ENCODE data around the gene SEMA6B.
"Not testable (repeated sequence)": the region's sequence is repeated elsewhere in the genome, so short reads cannot be mapped to it uniquely, and the experiment has no call there.

Gene SEMA6B

DNA sequence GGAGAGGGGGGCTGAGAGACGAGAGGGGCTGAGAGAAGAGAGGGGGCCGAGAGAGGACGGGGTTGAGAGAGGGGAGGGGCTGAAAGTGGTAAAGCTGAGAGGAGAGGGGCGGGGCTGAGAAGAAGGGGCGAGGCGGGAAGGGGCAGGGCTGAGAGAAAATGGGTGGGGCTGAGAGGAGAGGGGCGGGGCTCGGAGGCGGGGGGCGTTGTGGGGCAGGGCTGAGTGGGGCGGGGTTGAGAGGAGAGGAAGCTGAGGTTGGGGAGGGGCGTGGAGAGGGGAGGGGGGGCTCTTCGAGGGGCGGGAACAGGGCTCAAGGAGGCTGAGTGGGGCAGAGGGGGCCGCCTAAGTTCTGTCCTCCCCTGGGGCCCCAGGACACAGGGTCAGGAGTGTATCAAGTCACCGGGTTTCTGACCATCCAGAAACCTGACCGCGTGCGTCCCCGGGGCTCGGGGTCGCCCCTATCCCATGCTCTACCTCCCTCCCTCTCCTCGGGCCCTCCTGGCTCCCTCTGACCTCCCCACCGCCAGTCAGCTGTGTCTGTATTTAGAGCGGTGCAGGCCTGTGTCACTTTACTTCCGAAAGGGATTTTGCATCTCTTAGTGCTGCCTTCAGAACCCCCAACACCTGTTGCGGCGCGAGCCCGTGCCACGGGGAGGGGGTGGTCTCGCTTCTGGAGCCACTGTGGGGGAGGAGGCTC lies 38.6 kb upstream of the SEMA6B start:
- H3K27ac ChIP-seq (ENCODE audit: poor library complexity, severe bottlenecking): no peak overlapping the region
- ATAC-seq (ENCODE audit: low read depth) (peak; percentile 53), DNase-seq (ENCODE audit: low spot score) (no peak)
- TF ChIP-seq, protein P1, sequence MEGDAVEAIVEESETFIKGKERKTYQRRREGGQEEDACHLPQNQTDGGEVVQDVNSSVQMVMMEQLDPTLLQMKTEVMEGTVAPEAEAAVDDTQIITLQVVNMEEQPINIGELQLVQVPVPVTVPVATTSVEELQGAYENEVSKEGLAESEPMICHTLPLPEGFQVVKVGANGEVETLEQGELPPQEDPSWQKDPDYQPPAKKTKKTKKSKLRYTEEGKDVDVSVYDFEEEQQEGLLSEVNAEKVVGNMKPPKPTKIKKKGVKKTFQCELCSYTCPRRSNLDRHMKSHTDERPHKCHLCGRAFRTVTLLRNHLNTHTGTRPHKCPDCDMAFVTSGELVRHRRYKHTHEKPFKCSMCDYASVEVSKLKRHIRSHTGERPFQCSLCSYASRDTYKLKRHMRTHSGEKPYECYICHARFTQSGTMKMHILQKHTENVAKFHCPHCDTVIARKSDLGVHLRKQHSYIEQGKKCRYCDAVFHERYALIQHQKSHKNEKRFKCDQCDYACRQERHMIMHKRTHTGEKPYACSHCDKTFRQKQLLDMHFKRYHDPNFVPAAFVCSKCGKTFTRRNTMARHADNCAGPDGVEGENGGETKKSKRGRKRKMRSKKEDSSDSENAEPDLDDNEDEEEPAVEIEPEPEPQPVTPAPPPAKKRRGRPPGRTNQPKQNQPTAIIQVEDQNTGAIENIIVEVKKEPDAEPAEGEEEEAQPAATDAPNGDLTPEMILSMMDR (IDR thresholded peaks at IDR 0.05; ENCODE audit: poor library complexity, severe bottlenecking): no peak
- H3K4me3 ChIP-seq (ENCODE audit: severe bottlenecking): peak overlapping the region; percentile 7
- H3K36me3 ChIP-seq (ENCODE audit: low read depth): no peaks in the 10 kb centered on the region
- no peaks in the 10 kb centered on the region for H3K4me1 ChIP-seq (ENCODE audit: insufficient read depth, poor library complexity, severe bottlenecking)
- no peaks in the 10 kb centered on the region for H3K9me3 ChIP-seq (ENCODE audit: severe bottlenecking)
- no peaks in the 10 kb centered on the region for H3K27me3 ChIP-seq (ENCODE audit: insufficient read depth, poor library complexity, severe bottlenecking)

DNA sequence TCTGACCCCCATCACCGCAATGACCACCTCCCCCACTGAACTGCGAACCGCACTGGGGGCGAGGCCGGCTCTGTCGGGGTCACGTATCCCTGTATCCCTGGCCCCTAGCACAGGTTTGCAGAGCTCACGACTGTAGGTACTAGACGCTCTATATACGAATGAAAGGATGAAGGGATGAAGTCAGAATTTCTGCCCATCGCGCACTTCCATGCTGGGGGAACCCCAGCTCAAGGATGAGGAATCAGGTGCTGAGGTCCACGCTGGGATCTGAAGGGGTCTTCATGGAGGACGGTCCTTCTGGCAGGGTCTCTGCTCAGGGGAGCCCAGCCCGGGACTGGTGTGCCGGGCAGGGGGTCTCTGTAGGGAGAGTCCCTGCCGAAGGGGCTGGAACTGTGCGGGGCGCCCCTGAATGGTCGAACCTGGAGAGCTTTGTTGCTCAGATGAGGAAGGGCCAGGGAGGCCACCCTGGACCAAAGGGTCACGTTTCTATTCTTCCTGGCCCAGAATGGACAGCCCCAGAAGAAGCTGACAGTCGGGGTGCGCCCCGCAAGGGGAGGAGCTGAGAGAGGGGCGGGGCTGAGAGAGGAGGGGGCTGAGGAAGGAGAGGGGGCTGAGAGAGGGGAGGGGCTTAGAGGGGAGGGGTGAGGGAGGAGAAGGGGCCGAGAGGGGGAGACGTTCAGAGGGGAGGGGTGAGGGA lies 37.9 kb upstream of the SEMA6B start:
- DNase-seq (ENCODE audit: low spot score) (no peak), ATAC-seq (ENCODE audit: low read depth) (0 out of 3 replicates have a peak, but pooled peaks have one; percentile 24)
- no peak overlapping the region for H3K27ac ChIP-seq (ENCODE audit: poor library complexity, severe bottlenecking)
- no peaks in the 10 kb centered on the region for H3K4me1 ChIP-seq (ENCODE audit: insufficient read depth, poor library complexity, severe bottlenecking)
- TF ChIP-seq, protein P1 (IDR thresholded peaks at IDR 0.05; ENCODE audit: poor library complexity, severe bottlenecking): no peak
- H3K4me3 ChIP-seq (ENCODE audit: severe bottlenecking): peak overlapping the region; percentile 14
- H3K27me3 ChIP-seq (ENCODE audit: insufficient read depth, poor library complexity, severe bottlenecking): no peaks in the 10 kb centered on the region
- no peaks in the 10 kb centered on the region for H3K36me3 ChIP-seq (ENCODE audit: low read depth)
- H3K9me3 ChIP-seq (ENCODE audit: severe bottlenecking): no peaks in the 10 kb centered on the region

DNA sequence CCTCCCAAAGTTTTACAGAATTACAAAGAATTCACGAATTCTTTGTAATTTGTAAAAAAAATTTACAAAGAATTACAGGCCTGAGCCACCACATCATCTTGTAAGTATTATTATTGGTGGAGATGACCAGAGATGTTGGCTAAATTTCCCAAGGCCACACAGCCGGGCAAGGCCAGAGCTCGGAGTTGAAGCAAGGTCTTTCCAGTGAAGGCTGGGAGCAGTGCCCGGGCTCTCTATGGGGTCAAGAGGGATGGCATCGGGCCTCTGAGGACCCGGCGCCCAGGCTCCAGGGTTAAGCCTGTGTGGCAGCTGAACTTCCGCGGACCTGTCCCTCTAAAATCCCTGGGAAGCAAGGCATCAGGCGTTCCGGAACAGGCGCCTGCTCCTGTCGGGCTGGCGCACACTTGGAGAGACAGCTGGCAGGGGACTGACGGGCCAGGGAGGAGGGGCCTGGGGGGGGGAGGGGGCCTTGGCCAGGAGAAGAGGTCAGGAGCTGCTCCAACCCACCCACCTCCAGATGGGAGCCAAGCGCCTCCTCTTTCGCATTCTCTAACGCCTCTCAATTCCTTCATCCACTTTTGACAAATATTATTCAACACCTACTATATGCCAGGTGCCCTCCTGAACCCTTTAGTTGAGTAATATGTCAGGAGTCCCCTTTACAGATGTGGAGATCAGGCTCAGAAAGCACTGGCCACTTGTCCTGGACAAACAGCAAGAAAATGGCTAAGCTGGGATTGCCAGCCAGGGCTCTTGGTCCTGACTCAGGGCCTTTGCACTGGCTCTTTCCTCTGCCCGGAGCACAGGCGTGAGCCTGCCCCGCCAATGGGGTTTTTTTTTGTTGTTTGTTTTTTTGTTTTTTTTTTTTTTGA lies 36.8 kb upstream of the SEMA6B start:
- Histone ChIP-seq H3K36me3 (ENCODE audit: low read depth) (no peaks in the 10 kb centered on the region), H3K9me3 (ENCODE audit: severe bottlenecking) (no peaks in the 10 kb centered on the region), H3K4me1 (ENCODE audit: insufficient read depth, poor library complexity, severe bottlenecking) (no peaks in the 10 kb centered on the region), H3K27me3 (ENCODE audit: insufficient read depth, poor library complexity, severe bottlenecking) (no peaks in the 10 kb centered on the region), H3K4me3 (ENCODE audit: severe bottlenecking) (no peak overlapping the region), H3K27ac (ENCODE audit: poor library complexity, severe bottlenecking) (no peak overlapping the region)
- no peak for DNase-seq (ENCODE audit: low spot score)
- no peak for ATAC-seq (ENCODE audit: low read depth)
- TF ChIP-seq, protein P1 (IDR thresholded peaks at IDR 0.05; ENCODE audit: poor library complexity, severe bottlenecking): no peak

DNA sequence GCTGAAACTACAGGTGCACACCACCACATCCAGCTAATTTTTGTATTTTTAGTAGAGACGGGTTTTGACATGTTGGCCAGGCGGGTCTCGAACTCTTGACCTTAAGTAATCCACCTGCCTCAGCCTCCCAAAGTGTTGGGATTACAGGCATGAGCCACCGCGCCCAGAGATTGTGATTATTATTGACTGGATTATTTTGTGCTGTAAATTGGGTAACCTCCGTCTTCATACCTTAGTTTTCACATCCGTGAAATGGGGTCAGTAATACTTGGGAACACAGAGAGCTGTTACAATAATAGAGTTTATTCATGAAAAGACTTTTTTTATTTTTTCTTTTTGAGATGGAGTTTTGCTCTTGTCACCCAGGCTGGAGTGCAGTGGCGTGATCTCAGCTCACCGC lies 35.7 kb upstream of the SEMA6B start:
- not testable (repeated sequence) for H3K9me3 ChIP-seq (ENCODE audit: severe bottlenecking); H3K4me1 ChIP-seq (ENCODE audit: insufficient read depth, poor library complexity, severe bottlenecking); ATAC-seq (ENCODE audit: low read depth); H3K27me3 ChIP-seq (ENCODE audit: insufficient read depth, poor library complexity, severe bottlenecking); H3K36me3 ChIP-seq (ENCODE audit: low read depth); H3K27ac ChIP-seq (ENCODE audit: poor library complexity, severe bottlenecking); H3K4me3 ChIP-seq (ENCODE audit: severe bottlenecking); DNase-seq (ENCODE audit: low spot score)

DNA sequence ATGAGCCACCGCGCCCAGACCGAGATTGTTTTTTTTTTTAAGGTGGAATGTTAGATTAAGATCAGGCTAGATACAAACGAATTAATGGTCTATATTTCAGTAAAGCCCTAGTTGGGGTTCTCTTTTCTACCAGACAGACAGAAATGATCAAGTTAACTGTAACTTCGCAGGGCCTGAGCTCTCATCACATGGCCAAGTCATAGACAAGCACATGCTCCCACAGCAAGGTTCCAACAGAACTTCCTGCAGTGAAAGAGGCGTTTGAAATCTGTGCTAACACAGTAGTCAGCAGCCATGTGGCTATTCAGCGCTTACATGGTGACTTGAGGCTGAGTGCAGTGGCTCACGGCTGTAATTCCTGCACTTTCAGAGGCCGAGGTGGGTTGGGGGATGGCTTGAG lies 34.7 kb upstream of the SEMA6B start:
- no peaks in the 10 kb centered on the region for H3K36me3 ChIP-seq (ENCODE audit: low read depth)
- H3K4me3 ChIP-seq (ENCODE audit: severe bottlenecking): no peak overlapping the region
- H3K4me1 ChIP-seq (ENCODE audit: insufficient read depth, poor library complexity, severe bottlenecking): no peaks in the 10 kb centered on the region
- H3K27me3 ChIP-seq (ENCODE audit: insufficient read depth, poor library complexity, severe bottlenecking): no peaks in the 10 kb centered on the region
- H3K9me3 ChIP-seq (ENCODE audit: severe bottlenecking): no peaks in the 10 kb centered on the region
- H3K27ac ChIP-seq (ENCODE audit: poor library complexity, severe bottlenecking): peak overlapping the region; percentile 53
- TF ChIP-seq, protein P1 (IDR thresholded peaks at IDR 0.05; ENCODE audit: poor library complexity, severe bottlenecking): no peak
- DNase-seq (ENCODE audit: low spot score): no peak
- ATAC-seq (ENCODE audit: low read depth): no peak
